BJ (cell line): ENCODE results near the gene KCNG2. TPM values are rescaled to one million over a fixed set of nuclear protein-coding genes. Genes with fewer than 3 reads are reported as not detected.
"Not testable (repeated sequence)": the region's sequence is repeated elsewhere in the genome, so short reads cannot be mapped to it uniquely, and the experiment has no call there.

ENCODE experiments used
- CTCF ChIA-PET: fragments of 350-600 bp; formaldehyde crosslinking; extraction: SDS; loops from one replicate; lab custom pipeline; 2021; ENCODE audit warnings: antibody characterized with exemption, inconsistent platforms; lab: Yijun Ruan, JAX
- POLR2A ChIA-PET: fragments of 300-600 bp; sonication (Branson Sonifier 250); formaldehyde crosslinking; extraction: SDS; loops from one replicate; lab custom pipeline; 2021; ENCODE audit warnings: antibody characterized with exemption; lab: Charles Lee
- DNase-seq: peaks from one replicate; pipeline ENCODE4 v3.0.0-alpha.2; 2011; ENCODE audit warnings: low read depth
- H3K27me3 ChIP-seq: 2 replicates; pipeline ENCODE4 v1.6.0; 2011; ENCODE audit warnings: low read length; ENCODE audit not compliant: control insufficient read depth, insufficient read depth
- H3K36me3 ChIP-seq: 2 replicates; pipeline ENCODE4 v1.5.1; 2011; ENCODE audit warnings: low read length; ENCODE audit not compliant: control insufficient read depth, insufficient read depth
- H3K4me3 ChIP-seq: 2 replicates; pipeline ENCODE4 v1.5.1; 2011; ENCODE audit warnings: low read depth, mild to moderate bottlenecking, control low read depth, low read length
- polyA plus RNA-seq: library from polyadenylated mRNA; depleted of rRNA; stranded (reverse); fragments of >200 nt; gene quantifications from 2 replicates; pipeline ENCODE4 v1.2.3, GENCODE V29; 2011
- TF ChIP-seq, protein P1 (sequence below): IDR thresholded peaks from 2 replicates; pipeline ENCODE4 v1.5.1; 2011; ENCODE audit warnings: low read depth, mild to moderate bottlenecking, control low read depth, inconsistent platforms, low read length, moderate library complexity; ENCODE audit not compliant: insufficient read depth

The KCNG2 gene
- polyA plus RNA-seq, 1 experiment: not detected

DNA sequence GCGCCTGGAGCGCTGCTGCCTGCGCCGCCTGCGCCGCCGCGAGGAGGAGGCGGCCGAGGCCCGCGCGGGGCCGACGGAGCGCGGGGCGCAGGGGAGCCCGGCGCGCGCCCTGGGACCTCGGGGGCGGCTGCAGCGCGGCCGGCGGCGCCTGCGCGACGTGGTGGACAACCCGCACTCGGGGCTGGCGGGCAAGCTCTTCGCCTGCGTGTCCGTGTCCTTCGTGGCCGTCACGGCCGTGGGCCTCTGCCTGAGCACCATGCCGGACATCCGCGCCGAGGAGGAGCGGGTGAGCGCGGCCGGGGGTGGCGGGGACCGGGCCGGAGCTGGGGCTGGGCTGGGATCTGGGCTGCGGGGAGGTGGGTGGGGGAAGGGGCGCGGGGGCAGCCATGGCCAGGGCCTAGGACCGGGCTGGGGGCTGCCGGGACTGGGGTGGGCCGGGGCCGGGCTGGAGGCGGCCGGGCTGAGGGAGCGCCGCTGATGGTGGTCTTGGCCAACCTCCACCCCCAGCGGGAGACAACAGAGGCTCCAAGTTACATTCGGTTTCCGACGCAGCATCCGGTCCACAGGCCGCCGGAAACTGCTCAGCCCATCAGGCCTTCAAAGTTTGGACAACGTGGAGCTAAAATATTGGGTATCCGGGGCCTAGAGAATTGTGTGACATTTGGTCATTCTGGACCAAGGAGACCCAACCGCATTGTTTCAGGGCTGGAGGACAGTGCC lies 66.4 kb downstream of the KCNG2 start:
- ChIA-PET POLR2A (no interaction called here), CTCF (no interaction called here)
- TF ChIP-seq, protein P1, sequence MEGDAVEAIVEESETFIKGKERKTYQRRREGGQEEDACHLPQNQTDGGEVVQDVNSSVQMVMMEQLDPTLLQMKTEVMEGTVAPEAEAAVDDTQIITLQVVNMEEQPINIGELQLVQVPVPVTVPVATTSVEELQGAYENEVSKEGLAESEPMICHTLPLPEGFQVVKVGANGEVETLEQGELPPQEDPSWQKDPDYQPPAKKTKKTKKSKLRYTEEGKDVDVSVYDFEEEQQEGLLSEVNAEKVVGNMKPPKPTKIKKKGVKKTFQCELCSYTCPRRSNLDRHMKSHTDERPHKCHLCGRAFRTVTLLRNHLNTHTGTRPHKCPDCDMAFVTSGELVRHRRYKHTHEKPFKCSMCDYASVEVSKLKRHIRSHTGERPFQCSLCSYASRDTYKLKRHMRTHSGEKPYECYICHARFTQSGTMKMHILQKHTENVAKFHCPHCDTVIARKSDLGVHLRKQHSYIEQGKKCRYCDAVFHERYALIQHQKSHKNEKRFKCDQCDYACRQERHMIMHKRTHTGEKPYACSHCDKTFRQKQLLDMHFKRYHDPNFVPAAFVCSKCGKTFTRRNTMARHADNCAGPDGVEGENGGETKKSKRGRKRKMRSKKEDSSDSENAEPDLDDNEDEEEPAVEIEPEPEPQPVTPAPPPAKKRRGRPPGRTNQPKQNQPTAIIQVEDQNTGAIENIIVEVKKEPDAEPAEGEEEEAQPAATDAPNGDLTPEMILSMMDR: no peak
- H3K36me3 ChIP-seq: no peaks in the 10 kb centered on the region
- DNase-seq: no peak
- H3K4me3 ChIP-seq: no peak overlapping the region
- H3K27me3 ChIP-seq: no peaks in the 10 kb centered on the region

DNA sequence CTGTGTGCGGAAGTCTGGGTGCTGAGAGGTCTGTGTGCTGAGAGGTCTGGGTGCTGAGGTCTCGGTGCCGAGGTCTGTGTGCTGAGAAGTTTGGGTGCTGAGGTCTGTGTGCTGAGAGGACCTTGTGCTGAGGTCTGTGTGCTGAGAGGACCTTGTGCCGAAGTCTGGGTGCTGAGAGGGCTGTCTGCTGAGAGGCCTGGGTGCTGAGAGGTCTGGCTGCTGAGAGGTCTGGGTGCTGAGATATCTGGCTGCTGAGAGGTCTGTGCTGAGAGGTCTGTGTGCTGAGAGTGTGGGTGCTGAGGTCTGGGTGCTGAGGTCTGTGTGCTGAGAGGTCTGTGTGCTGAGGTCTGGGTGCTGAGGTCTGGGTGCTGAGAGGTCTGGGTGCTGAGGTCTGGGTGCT lies 67.2 kb downstream of the KCNG2 start:
- H3K27me3 ChIP-seq, POLR2A ChIA-PET, CTCF ChIA-PET, DNase-seq, H3K36me3 ChIP-seq, H3K4me3 ChIP-seq: not testable (repeated sequence)

DNA sequence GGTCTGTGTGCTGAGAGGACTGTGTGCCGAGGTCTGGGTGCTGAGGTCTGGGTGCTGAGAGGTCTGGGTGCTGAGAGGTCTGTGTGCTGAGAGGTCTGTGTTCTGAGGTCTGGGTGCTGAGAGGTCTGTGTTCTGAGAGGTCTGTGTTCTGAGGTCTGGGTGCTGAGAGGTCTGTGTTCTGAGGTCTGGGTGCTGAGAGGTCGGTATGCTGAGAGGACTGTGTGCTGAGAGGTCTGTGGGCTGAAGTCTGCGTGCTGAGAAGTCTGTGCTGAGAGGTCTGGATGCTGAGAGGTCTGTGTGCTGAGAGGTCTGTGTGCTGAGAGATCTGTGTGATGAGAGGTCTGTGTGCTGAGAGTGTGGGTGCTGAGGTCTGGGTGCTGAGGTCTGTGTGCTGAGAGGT lies 68.2 kb downstream of the KCNG2 start:
- H3K36me3 ChIP-seq, H3K27me3 ChIP-seq, CTCF ChIA-PET, POLR2A ChIA-PET, H3K4me3 ChIP-seq, DNase-seq: not testable (repeated sequence)

DNA sequence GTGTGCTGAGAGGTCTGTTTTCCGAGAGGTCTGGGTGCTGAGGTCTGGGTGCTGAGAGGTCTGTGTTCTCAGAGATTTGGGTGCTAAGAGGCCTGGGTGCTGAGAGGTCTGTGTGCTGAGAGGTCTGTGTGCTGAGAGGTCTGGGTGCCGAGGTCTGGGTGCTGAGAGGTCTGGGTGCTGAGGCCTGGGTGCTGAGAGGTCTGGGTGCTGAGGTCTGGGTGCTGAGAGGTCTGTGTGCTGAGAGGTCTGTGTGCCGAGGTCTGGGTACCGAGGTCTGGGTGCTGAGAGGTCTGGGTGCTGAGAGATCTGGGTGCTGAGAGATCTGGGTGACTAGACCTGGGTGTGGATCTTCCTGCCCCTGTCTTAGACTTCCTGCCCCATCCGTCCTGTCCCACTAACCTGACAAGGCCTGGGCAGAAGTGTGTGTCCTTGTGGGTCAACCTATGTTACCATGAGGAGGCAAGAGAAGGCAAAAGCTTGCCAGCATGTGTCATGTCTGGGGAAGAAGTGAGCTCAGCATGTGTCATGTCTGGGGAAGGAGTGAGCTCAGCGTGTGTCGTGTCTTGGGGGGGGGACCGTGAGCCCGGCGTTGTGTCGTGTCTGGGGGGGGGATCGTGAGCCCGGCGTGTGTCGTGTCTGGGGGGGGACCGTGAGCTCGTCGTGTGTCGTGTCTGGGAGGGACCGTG lies 69.3 kb downstream of the KCNG2 start:
- H3K36me3 ChIP-seq: no peaks in the 10 kb centered on the region
- H3K27me3 ChIP-seq: no peaks in the 10 kb centered on the region
- ChIA-PET POLR2A (no interaction called here), CTCF (interaction anchor here (0.6 kb wide), 1 partner anchor 8 kb away, joined by 3 read pairs; no protein-coding TSS in a partner anchor)
- H3K4me3 ChIP-seq: no peak overlapping the region
- no peak for DNase-seq
- TF ChIP-seq, protein P1: no peak

DNA sequence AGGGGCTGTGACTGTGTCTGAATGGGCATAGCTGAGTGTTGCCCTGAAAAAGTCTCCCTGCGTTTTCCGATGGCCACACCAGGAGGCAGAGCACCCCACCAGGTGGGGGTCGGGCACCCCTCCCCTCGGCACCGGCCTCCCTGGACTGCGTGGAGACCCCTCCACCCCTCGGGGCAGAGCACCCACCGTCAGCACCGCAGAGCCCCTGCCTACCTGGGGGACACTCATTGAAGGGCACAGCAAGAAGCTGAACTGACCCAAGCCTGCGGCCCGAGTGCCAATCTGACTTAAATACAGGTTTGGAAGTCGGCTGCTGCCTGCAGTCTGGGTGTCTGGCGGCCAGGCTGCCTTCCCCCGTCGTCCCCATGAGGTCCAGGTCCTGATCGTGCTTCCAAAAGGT lies 69.9 kb downstream of the KCNG2 start:
- CTCF ChIA-PET: no interaction called here
- Histone ChIP-seq H3K4me3 (no peak overlapping the region), H3K27me3 (no peaks in the 10 kb centered on the region), H3K36me3 (no peaks in the 10 kb centered on the region)
- TF ChIP-seq, protein P1: no peak
- POLR2A ChIA-PET: no interaction called here
- DNase-seq: no peak

DNA sequence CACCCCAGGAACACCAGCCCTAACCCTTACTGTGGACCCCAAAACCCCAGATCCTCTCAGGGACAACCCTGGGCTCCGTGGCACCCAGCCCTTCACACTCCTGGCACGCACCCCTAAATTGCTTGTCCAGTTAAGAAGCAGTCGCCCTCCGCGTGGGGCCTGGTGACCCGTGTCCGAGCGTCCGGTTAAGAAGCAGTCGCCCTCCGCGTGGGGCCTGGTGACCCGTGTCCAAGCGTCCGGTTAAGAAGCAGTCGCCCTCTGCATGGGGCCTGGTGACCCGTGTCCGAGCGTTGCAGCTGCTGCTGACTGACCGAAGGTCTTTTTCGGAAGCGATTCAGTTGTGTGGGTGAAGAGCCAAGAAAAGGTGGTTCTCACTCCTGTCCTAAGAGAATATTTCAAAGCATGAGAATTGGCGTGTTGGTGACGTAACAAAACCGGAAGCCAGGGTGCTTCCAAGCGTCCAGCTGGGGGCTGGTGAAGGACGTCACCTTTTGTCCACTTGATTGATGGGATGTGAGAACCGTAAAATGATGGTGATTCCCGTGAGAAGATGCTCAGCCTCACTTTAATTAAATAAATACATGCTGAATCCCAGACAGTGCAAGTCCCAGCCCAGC lies 70.5 kb downstream of the KCNG2 start:
- TF ChIP-seq, protein P1: no peak
- H3K27me3 ChIP-seq: no peaks in the 10 kb centered on the region
- CTCF ChIA-PET: no interaction called here
- DNase-seq: no peak
- POLR2A ChIA-PET: no interaction called here
- H3K36me3 ChIP-seq: no peaks in the 10 kb centered on the region
- H3K4me3 ChIP-seq: no peak overlapping the region
